LNCAP (cell line): ENCODE results near the gene KMO.
A peak's percentile ranks its signal among the peaks of the same experiment; 100 is the strongest.

ENCODE experiments used
- CTCF ChIP-seq: fragments of 450-650 bp; IDR thresholded peaks from 2 replicates; pipeline ENCODE4 v1.5.1; 2017; ENCODE audit warnings: mild to moderate bottlenecking

The KMO gene

GRCh38 chr1:241600496-241600901 is 68.3 kb downstream of the KMO start:
- TF ChIP-seq CTCF, result no peak

- no peak for TF ChIP-seq CTCF
Observed at GRCh38 chr1:241603731-241604245, 71.6 kb downstream of the KMO start.

- TF ChIP-seq CTCF, result peak; percentile 42
Observed at GRCh38 chr1:241605146-241605805, 73.1 kb downstream of the KMO start.

GRCh38 chr1:241606544-241606943 is 74.4 kb downstream of the KMO start:
- no peak for TF ChIP-seq CTCF

GRCh38 chr1:241607497-241607896 is 75.3 kb downstream of the KMO start:
- TF ChIP-seq CTCF, result no peak

- no peak for TF ChIP-seq CTCF
Observed at GRCh38 chr1:241608379-241609033, 76.3 kb downstream of the KMO start.

- no peak for TF ChIP-seq CTCF
Observed at GRCh38 chr1:241610056-241610815, 78.1 kb downstream of the KMO start.
